GM13976 (cell line): ENCODE results near the gene RRAD.

Experiments used
- DNase-seq: peaks from one replicate; pipeline ENCODE4 v3.0.0; 2012; ENCODE audit warnings: low spot score
- CTCF ChIP-seq: IDR thresholded peaks from 2 replicates; pipeline ENCODE4 v1.5.1; 2012; ENCODE audit warnings: borderline replicate concordance, mild to moderate bottlenecking; ENCODE audit not compliant: insufficient read depth; ENCODE audit errors: extremely low read depth, missing control alignments, control extremely low read depth
- in situ Hi-C: fragments of 300-500 bp; cut with MboI; formaldehyde crosslinking; loops from one replicate; pipeline ENCODE4 v1.12.0; 2022; ENCODE audit warnings: low sequenced_read_pairs, mixed read lengths, inconsistent platforms; ENCODE audit not compliant: unreplicated experiment

RRAD gene

GRCh38 chr16:66904846-66905632 lies 20.3 kb downstream of the RRAD start:
- in situ Hi-C loops = no loop called here

GRCh38 chr16:66904428-66904845 lies 20.9 kb downstream of the RRAD start:
- no peak for DNase-seq
- TF ChIP-seq CTCF = no peak
- in situ Hi-C loops = no loop called here

More at GRCh38 chr16:66904846-66905632, 20.3 kb downstream of the RRAD start:
- no peak for TF ChIP-seq CTCF
- no peak for DNase-seq

- in situ Hi-C loops = no loop called here
- no peak for DNase-seq
- TF ChIP-seq CTCF = no peak
Observed at GRCh38 chr16:66903544-66904427, 21.5 kb downstream of the RRAD start.

GRCh38 chr16:66902648-66903543 lies 22.4 kb downstream of the RRAD start:
- no peak for TF ChIP-seq CTCF
- in situ Hi-C loops = no loop called here
- DNase-seq = no peak

- no peak for DNase-seq
- no peak for TF ChIP-seq CTCF
- in situ Hi-C loops = no loop called here
Observed at GRCh38 chr16:66901626-66902025, 23.7 kb downstream of the RRAD start.

GRCh38 chr16:66900721-66901441 lies 24.5 kb downstream of the RRAD start:
- no peak for TF ChIP-seq CTCF
- in situ Hi-C loops = no loop called here
- no peak for DNase-seq
